NCI-H345 (cell line): ENCODE results near the gene VPS39.

Experiments
- DNase-seq: peaks from one replicate; lab custom pipeline; 2025; lab: John Stamatoyannopoulos, UW

The VPS39 gene

GRCh38 chr15:42201801-42202200 lies 6.3 kb downstream of the VPS39 start:
- DNase-seq, result no peak

- no peak for DNase-seq
Observed at GRCh38 chr15:42199126-42199525, 9.0 kb downstream of the VPS39 start.

- no peak for DNase-seq
Observed at GRCh38 chr15:42198516-42198915, 9.6 kb downstream of the VPS39 start.

- no peak for DNase-seq
Observed at GRCh38 chr15:42194513-42194912, 13.6 kb downstream of the VPS39 start.

GRCh38 chr15:42193383-42193782 lies 14.7 kb downstream of the VPS39 start:
- DNase-seq, result no peak

- DNase-seq, result no peak
Observed at GRCh38 chr15:42191610-42192346, 16.3 kb downstream of the VPS39 start.

GRCh38 chr15:42190370-42190769 lies 17.7 kb downstream of the VPS39 start:
- no peak for DNase-seq

GRCh38 chr15:42185801-42186200 lies 22.3 kb downstream of the VPS39 start:
- DNase-seq, result no peak

GRCh38 chr15:42184736-42185135 lies 23.4 kb downstream of the VPS39 start:
- no peak for DNase-seq

- no peak for DNase-seq
Observed at GRCh38 chr15:42184296-42184695, 23.8 kb downstream of the VPS39 start.

- DNase-seq, result no peak
Observed at GRCh38 chr15:42182961-42183360, 25.1 kb downstream of the VPS39 start.

- DNase-seq, result no peak
Observed at GRCh38 chr15:42182328-42182886, 25.7 kb downstream of the VPS39 start.

- DNase-seq, result no peak
Observed at GRCh38 chr15:42178056-42178455, 30.0 kb downstream of the VPS39 start.

GRCh38 chr15:42175671-42176070 lies 32.4 kb downstream of the VPS39 start:
- no peak for DNase-seq

GRCh38 chr15:42172475-42172874 lies 35.6 kb downstream of the VPS39 start:
- DNase-seq, result no peak

- DNase-seq, result no peak
Observed at GRCh38 chr15:42171795-42172194, 36.3 kb downstream of the VPS39 start.

GRCh38 chr15:42171122-42171521 lies 37.0 kb downstream of the VPS39 start:
- DNase-seq, result no peak

- no peak for DNase-seq
Observed at GRCh38 chr15:42166225-42166940, 41.7 kb downstream of the VPS39 start.

- no peak for DNase-seq
Observed at GRCh38 chr15:42165106-42165505, 43.0 kb downstream of the VPS39 start.

GRCh38 chr15:42163947-42164550 lies 44.1 kb downstream of the VPS39 start:
- DNase-seq, result no peak

GRCh38 chr15:42163291-42163690 lies 44.8 kb downstream of the VPS39 start:
- DNase-seq, result no peak

GRCh38 chr15:42160136-42160535 lies 48.0 kb downstream of the VPS39 start:
- no peak for DNase-seq
